ENCODE measurements around the gene HSH2D.

Gene HSH2D

GRCh38 chr19:16201011-16201391, 57.5 kb downstream of the HSH2D start:
- Histone ChIP-seq H3K27ac (ENCODE audit: low read depth in 2 of 2, low read length in 2 of 2) (no peak overlapping the region), H3K4me1 (ENCODE audit: control insufficient read depth in 2 of 2, insufficient read depth in 2 of 2, low read length in 2 of 2) (peaks cover 21% of the 10 kb centered on the region in 2 donors), H3K9ac (ENCODE audit: low read depth in 1 of 2, low read length in 2 of 2) (no peak overlapping the region)

GRCh38 chr19:16202320-16203255, 59.1 kb downstream of the HSH2D start:
- Histone ChIP-seq H3K9ac (ENCODE audit: low read depth in 1 of 2, low read length in 2 of 2) (no peak overlapping the region), H3K36me3 (ENCODE audit: control insufficient read depth in 2 of 2, insufficient read depth in 2 of 2, low read length in 2 of 2) (peaks cover 0 to 24% of the 10 kb centered on the region in 2 donors), H3K27me3 (ENCODE audit: control insufficient read depth in 2 of 2, insufficient read depth in 2 of 2, low read length in 2 of 2) (no peaks in the 10 kb centered on the region), H3K4me1 (ENCODE audit: control insufficient read depth in 2 of 2, insufficient read depth in 2 of 2, low read length in 2 of 2) (peaks cover 11% of the 10 kb centered on the region in 2 donors), H3K9me3 (ENCODE audit: control insufficient read depth in 2 of 2, low read length in 2 of 2) (no peaks in the 10 kb centered on the region), H3K4me3 (ENCODE audit: low read length in 2 of 2) (no peak overlapping the region), H3K27ac (ENCODE audit: low read depth in 2 of 2, low read length in 2 of 2) (no peak overlapping the region)

More at GRCh38 chr19:16201011-16201391, 57.5 kb downstream of the HSH2D start:
- H3K27me3 ChIP-seq (ENCODE audit: control insufficient read depth in 2 of 2, insufficient read depth in 2 of 2, low read length in 2 of 2) = no peaks in the 10 kb centered on the region
- no peak overlapping the region for H3K4me3 ChIP-seq (ENCODE audit: low read length in 2 of 2)
- peaks cover 0 to 24% of the 10 kb centered on the region in 2 donors for H3K36me3 ChIP-seq (ENCODE audit: control insufficient read depth in 2 of 2, insufficient read depth in 2 of 2, low read length in 2 of 2)
- no peaks in the 10 kb centered on the region for H3K9me3 ChIP-seq (ENCODE audit: control insufficient read depth in 2 of 2, low read length in 2 of 2)

GRCh38 chr19:16203256-16204004, 59.9 kb downstream of the HSH2D start:
- Histone ChIP-seq H3K27ac (ENCODE audit: low read depth in 2 of 2, low read length in 2 of 2) (no peak overlapping the region), H3K4me3 (ENCODE audit: low read length in 2 of 2) (no peak overlapping the region), H3K36me3 (ENCODE audit: control insufficient read depth in 2 of 2, insufficient read depth in 2 of 2, low read length in 2 of 2) (peaks cover 5 to 33% of the 10 kb centered on the region in 2 donors), H3K9me3 (ENCODE audit: control insufficient read depth in 2 of 2, low read length in 2 of 2) (no peaks in the 10 kb centered on the region), H3K4me1 (ENCODE audit: control insufficient read depth in 2 of 2, insufficient read depth in 2 of 2, low read length in 2 of 2) (peaks cover 6% of the 10 kb centered on the region in 2 donors), H3K9ac (ENCODE audit: low read depth in 1 of 2, low read length in 2 of 2) (no peak overlapping the region), H3K27me3 (ENCODE audit: control insufficient read depth in 2 of 2, insufficient read depth in 2 of 2, low read length in 2 of 2) (no peaks in the 10 kb centered on the region)

DNA sequence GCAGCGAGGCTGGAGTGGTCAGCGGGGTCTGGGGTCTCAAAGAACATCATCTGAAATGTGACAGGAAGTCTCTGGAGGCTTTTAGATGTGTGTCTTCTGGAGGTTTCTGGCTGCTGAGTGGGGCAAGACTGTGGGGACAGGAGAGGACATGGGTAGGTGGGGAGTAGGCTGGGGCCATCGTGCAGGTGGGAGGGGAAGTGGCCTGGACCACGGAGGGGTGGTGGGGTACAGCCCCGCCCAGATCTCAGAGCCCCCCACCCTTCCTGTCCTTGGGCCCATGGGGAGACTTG, 60.5 kb downstream of the HSH2D start:
- no peak overlapping the region for H3K4me3 ChIP-seq (ENCODE audit: low read length in 2 of 2)
- no peaks in the 10 kb centered on the region for H3K27me3 ChIP-seq (ENCODE audit: control insufficient read depth in 2 of 2, insufficient read depth in 2 of 2, low read length in 2 of 2)
- H3K9ac ChIP-seq (ENCODE audit: low read depth in 1 of 2, low read length in 2 of 2) = no peak overlapping the region
- no peak overlapping the region for H3K27ac ChIP-seq (ENCODE audit: low read depth in 2 of 2, low read length in 2 of 2)
- H3K36me3 ChIP-seq (ENCODE audit: control insufficient read depth in 2 of 2, insufficient read depth in 2 of 2, low read length in 2 of 2) = peaks cover 11 to 38% of the 10 kb centered on the region in 2 donors
- no peaks in the 10 kb centered on the region for H3K9me3 ChIP-seq (ENCODE audit: control insufficient read depth in 2 of 2, low read length in 2 of 2)
- peaks cover under 1 to 3% of the 10 kb centered on the region in 2 donors for H3K4me1 ChIP-seq (ENCODE audit: control insufficient read depth in 2 of 2, insufficient read depth in 2 of 2, low read length in 2 of 2)

GRCh38 chr19:16205205-16206045, 61.9 kb downstream of the HSH2D start:
- Histone ChIP-seq H3K9me3 (ENCODE audit: control insufficient read depth in 2 of 2, low read length in 2 of 2) (no peaks in the 10 kb centered on the region), H3K4me1 (ENCODE audit: control insufficient read depth in 2 of 2, insufficient read depth in 2 of 2, low read length in 2 of 2) (no peaks in the 10 kb centered on the region), H3K4me3 (ENCODE audit: low read length in 2 of 2) (no peak overlapping the region), H3K27ac (ENCODE audit: low read depth in 2 of 2, low read length in 2 of 2) (no peak overlapping the region), H3K27me3 (ENCODE audit: control insufficient read depth in 2 of 2, insufficient read depth in 2 of 2, low read length in 2 of 2) (no peaks in the 10 kb centered on the region), H3K36me3 (ENCODE audit: control insufficient read depth in 2 of 2, insufficient read depth in 2 of 2, low read length in 2 of 2) (peaks cover 17 to 49% of the 10 kb centered on the region in 2 donors), H3K9ac (ENCODE audit: low read depth in 1 of 2, low read length in 2 of 2) (no peak overlapping the region)

DNA sequence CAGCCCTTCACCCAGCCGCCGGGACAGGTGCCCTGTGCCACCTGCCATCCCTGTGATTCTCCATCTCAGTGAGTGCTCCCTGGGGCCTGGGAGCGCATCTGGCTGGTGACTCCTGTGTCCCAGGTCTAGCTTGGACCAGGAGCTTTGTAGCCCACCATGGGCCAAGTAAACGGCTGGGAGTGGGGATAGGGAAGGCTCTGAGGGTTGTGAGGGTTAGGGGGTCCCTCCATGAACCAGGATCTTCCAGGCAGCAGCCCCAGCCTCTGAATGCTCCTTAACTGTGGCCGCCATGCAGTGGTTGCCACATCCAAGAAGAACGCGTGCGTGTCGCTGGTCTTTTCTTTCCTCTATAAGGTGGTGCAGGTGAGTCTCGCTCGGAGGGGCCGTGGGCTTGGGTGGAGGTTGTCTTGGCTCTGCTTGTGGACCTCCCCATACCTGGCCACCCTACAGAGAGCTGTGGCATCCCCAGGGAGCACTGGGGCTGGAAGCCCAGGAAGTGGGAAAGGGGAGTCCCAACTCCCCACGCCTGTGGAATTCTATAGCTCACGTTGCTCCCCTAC, 62.6 kb downstream of the HSH2D start:
- H3K27me3 ChIP-seq (ENCODE audit: control insufficient read depth in 2 of 2, insufficient read depth in 2 of 2, low read length in 2 of 2) = no peaks in the 10 kb centered on the region
- no peak overlapping the region for H3K27ac ChIP-seq (ENCODE audit: low read depth in 2 of 2, low read length in 2 of 2)
- no peaks in the 10 kb centered on the region for H3K4me1 ChIP-seq (ENCODE audit: control insufficient read depth in 2 of 2, insufficient read depth in 2 of 2, low read length in 2 of 2)
- H3K36me3 ChIP-seq (ENCODE audit: control insufficient read depth in 2 of 2, insufficient read depth in 2 of 2, low read length in 2 of 2) = peaks cover 17 to 50% of the 10 kb centered on the region in 2 donors
- H3K9ac ChIP-seq (ENCODE audit: low read depth in 1 of 2, low read length in 2 of 2) = no peak overlapping the region
- H3K4me3 ChIP-seq (ENCODE audit: low read length in 2 of 2) = no peak overlapping the region
- H3K9me3 ChIP-seq (ENCODE audit: control insufficient read depth in 2 of 2, low read length in 2 of 2) = no peaks in the 10 kb centered on the region

- H3K4me3 ChIP-seq (ENCODE audit: low read length in 2 of 2) = no peak overlapping the region
- H3K36me3 ChIP-seq (ENCODE audit: control insufficient read depth in 2 of 2, insufficient read depth in 2 of 2, low read length in 2 of 2) = peaks cover 17 to 50% of the 10 kb centered on the region in 2 donors
- no peaks in the 10 kb centered on the region for H3K27me3 ChIP-seq (ENCODE audit: control insufficient read depth in 2 of 2, insufficient read depth in 2 of 2, low read length in 2 of 2)
- H3K27ac ChIP-seq (ENCODE audit: low read depth in 2 of 2, low read length in 2 of 2) = no peak overlapping the region
- no peak overlapping the region for H3K9ac ChIP-seq (ENCODE audit: low read depth in 1 of 2, low read length in 2 of 2)
- H3K9me3 ChIP-seq (ENCODE audit: control insufficient read depth in 2 of 2, low read length in 2 of 2) = no peaks in the 10 kb centered on the region
- no peaks in the 10 kb centered on the region for H3K4me1 ChIP-seq (ENCODE audit: control insufficient read depth in 2 of 2, insufficient read depth in 2 of 2, low read length in 2 of 2)
These were observed 63.2 kb downstream of the HSH2D start for GRCh38 chr19:16206637-16207036.

- Histone ChIP-seq H3K4me3 (ENCODE audit: low read length in 2 of 2) (no peak overlapping the region), H3K4me1 (ENCODE audit: control insufficient read depth in 2 of 2, insufficient read depth in 2 of 2, low read length in 2 of 2) (no peaks in the 10 kb centered on the region), H3K9ac (ENCODE audit: low read depth in 1 of 2, low read length in 2 of 2) (no peak overlapping the region), H3K9me3 (ENCODE audit: control insufficient read depth in 2 of 2, low read length in 2 of 2) (no peaks in the 10 kb centered on the region), H3K27me3 (ENCODE audit: control insufficient read depth in 2 of 2, insufficient read depth in 2 of 2, low read length in 2 of 2) (no peaks in the 10 kb centered on the region), H3K27ac (ENCODE audit: low read depth in 2 of 2, low read length in 2 of 2) (no peak overlapping the region), H3K36me3 (ENCODE audit: control insufficient read depth in 2 of 2, insufficient read depth in 2 of 2, low read length in 2 of 2) (peaks cover 17 to 50% of the 10 kb centered on the region in 2 donors)
These were observed 63.6 kb downstream of the HSH2D start for GRCh38 chr19:16207063-16207462.

- H3K27ac ChIP-seq (ENCODE audit: low read depth in 2 of 2, low read length in 2 of 2) = no peak overlapping the region
- no peak overlapping the region for H3K4me3 ChIP-seq (ENCODE audit: low read length in 2 of 2)
- no peak overlapping the region for H3K9ac ChIP-seq (ENCODE audit: low read depth in 1 of 2, low read length in 2 of 2)
- no peaks in the 10 kb centered on the region for H3K9me3 ChIP-seq (ENCODE audit: control insufficient read depth in 2 of 2, low read length in 2 of 2)
- no peaks in the 10 kb centered on the region for H3K27me3 ChIP-seq (ENCODE audit: control insufficient read depth in 2 of 2, insufficient read depth in 2 of 2, low read length in 2 of 2)
- H3K36me3 ChIP-seq (ENCODE audit: control insufficient read depth in 2 of 2, insufficient read depth in 2 of 2, low read length in 2 of 2) = peaks cover 17 to 47% of the 10 kb centered on the region in 2 donors
- H3K4me1 ChIP-seq (ENCODE audit: control insufficient read depth in 2 of 2, insufficient read depth in 2 of 2, low read length in 2 of 2) = no peaks in the 10 kb centered on the region
These were observed 64.1 kb downstream of the HSH2D start for GRCh38 chr19:16207490-16208025.
